GM10248 (cell line): ENCODE results near the gene XYLT1.
A peak's percentile ranks its signal among the peaks of the same experiment; 100 is the strongest.

Experiments
- CTCF ChIA-PET: fragments of 300-600 bp; sonication (Branson Sonifier 250); formaldehyde crosslinking; extraction: SDS; loops from one replicate; lab custom pipeline; 2021; ENCODE audit warnings: antibody characterized with exemption; lab: Yijun Ruan, JAX
- POLR2A ChIA-PET: fragments of 350-650 bp; sonication (Branson Sonifier 250); formaldehyde crosslinking; extraction: SDS; loops from one replicate; lab custom pipeline; 2020; ENCODE audit warnings: antibody characterized with exemption; lab: Yijun Ruan, JAX
- DNase-seq: peaks from one replicate; pipeline ENCODE4 v3.0.0; 2012; ENCODE audit errors: extremely low spot score
- CTCF ChIP-seq: IDR thresholded peaks from 2 replicates; pipeline ENCODE4 v1.5.1; 2012; ENCODE audit warnings: mild to moderate bottlenecking, low read depth; ENCODE audit errors: extremely low read depth, missing control alignments, control extremely low read depth

The XYLT1 gene

GRCh38 chr16:17196526-17196925 lies 274.2 kb downstream of the XYLT1 start:
- ChIA-PET POLR2A (no interaction called here), CTCF (no interaction called here)
- DNase-seq: no peak
- no peak for TF ChIP-seq CTCF

GRCh38 chr16:17194190-17194780 lies 276.5 kb downstream of the XYLT1 start:
- ChIA-PET POLR2A (no interaction called here), CTCF (interaction anchor here (0.7 to 1.9 kb wide), 17 partner anchors 8 to 385 kb away, joined by 3 to 7 read pairs (median 4); no protein-coding TSS in a partner anchor)
- peak; percentile 52 for DNase-seq
- peak; percentile 70 for TF ChIP-seq CTCF

GRCh38 chr16:17193566-17194100 lies 277.1 kb downstream of the XYLT1 start:
- POLR2A ChIA-PET: no interaction called here
- CTCF ChIA-PET: interaction anchor here (0.7 to 1.9 kb wide), 11 partner anchors 9 to 385 kb away, joined by 3 to 7 read pairs (median 4); no protein-coding TSS in a partner anchor
- DNase-seq: no peak
- no peak for TF ChIP-seq CTCF

- no peak for DNase-seq
- POLR2A ChIA-PET: no interaction called here
- CTCF ChIA-PET: no interaction called here
- TF ChIP-seq CTCF: no peak
Observed at GRCh38 chr16:17184026-17184425, 286.7 kb downstream of the XYLT1 start.

GRCh38 chr16:17177959-17178905 lies 292.5 kb downstream of the XYLT1 start:
- ChIA-PET CTCF (interaction anchor here (2.1 kb wide), 1 partner anchor 16 kb away, joined by 7 read pairs; no protein-coding TSS in a partner anchor), POLR2A (no interaction called here)
- no peak for TF ChIP-seq CTCF
- DNase-seq: no peak

- no peak for DNase-seq
- POLR2A ChIA-PET: no interaction called here
- CTCF ChIA-PET: no interaction called here
Observed at GRCh38 chr16:17177242-17177958, 293.4 kb downstream of the XYLT1 start.

More at GRCh38 chr16:17177242-17177958, 293.4 kb downstream of the XYLT1 start:
- TF ChIP-seq CTCF: no peak
